NCI-H2171 treated with DMSO at 0.1 percent for 48 hours (cell line): ENCODE data around the gene KLHL40.

Experiments used
- DNase-seq: peaks from one replicate; lab custom pipeline; 2025; lab: John Stamatoyannopoulos, UW

The KLHL40 gene, protein sequence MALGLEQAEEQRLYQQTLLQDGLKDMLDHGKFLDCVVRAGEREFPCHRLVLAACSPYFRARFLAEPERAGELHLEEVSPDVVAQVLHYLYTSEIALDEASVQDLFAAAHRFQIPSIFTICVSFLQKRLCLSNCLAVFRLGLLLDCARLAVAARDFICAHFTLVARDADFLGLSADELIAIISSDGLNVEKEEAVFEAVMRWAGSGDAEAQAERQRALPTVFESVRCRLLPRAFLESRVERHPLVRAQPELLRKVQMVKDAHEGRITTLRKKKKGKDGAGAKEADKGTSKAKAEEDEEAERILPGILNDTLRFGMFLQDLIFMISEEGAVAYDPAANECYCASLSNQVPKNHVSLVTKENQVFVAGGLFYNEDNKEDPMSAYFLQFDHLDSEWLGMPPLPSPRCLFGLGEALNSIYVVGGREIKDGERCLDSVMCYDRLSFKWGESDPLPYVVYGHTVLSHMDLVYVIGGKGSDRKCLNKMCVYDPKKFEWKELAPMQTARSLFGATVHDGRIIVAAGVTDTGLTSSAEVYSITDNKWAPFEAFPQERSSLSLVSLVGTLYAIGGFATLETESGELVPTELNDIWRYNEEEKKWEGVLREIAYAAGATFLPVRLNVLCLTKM

GRCh38 chr3:42685363-42685881 is at the start of gene KLHL40:
Gene KLHL40 (plus strand): TSS chr3:42685537. CDS start chr3:42685619, 82 bp downstream.
- DNase-seq, result no peak

GRCh38 chr3:42637001-42637400 is 48.3 kb upstream of the KLHL40 start:
- DNase-seq, result no peak

GRCh38 chr3:42638339-42638842 is 46.9 kb upstream of the KLHL40 start:
- DNase-seq, result no peak

GRCh38 chr3:42639192-42639591 is 46.1 kb upstream of the KLHL40 start:
- DNase-seq, result no peak

DNA sequence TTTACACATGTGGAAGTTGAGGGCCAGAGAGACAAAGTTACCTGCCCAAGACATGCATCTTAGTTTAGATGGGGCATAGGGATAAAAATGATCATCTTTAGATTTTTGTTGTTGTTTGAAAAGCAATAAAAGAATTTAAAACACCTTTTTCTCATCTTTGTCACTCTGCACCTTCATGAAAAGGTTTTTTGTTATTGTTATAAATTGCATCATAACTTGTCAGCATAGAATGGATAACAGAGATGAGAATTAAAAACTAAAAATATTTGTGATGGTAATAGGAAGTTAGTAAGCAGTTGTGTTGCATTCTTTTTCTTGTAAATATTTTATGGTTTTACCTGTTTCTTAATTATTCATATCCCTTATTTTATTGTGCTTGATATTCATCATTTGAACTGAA is 45.2 kb upstream of the KLHL40 start:
- no peak for DNase-seq

- DNase-seq, result no peak
Measured at GRCh38 chr3:42640771-42641370, 44.5 kb upstream of the KLHL40 start.

DNA sequence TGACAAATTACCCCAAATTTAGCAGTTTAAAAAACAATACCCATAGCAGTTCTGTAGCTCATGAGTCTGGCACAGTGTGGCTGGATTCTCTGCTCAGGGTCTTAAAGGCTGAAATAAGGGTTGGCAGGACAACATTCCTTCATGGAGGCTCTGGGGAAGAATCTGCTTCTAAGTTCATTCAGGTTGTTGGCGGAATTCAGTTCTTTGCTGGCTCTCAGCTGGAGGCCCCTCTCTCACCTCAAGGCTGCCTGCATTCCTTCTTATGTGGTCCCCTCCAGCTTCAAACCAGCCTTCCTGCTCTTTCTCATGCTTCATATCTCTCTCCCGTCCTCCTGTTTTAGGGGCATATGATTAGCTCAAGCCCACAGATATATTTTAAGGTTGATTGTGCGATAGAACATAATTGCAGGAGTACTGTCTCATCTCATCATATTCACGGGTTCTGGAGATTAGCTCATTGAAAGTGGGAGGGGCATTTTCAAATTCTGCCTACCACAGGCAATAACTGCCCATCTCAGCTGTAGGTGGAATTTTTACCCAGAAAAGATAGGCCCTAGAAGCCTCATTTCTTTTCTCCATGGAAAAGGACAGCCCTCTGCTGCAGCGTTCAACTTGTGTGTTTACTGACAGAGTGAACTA is 37.4 kb upstream of the KLHL40 start:
- no peak for DNase-seq

DNA sequence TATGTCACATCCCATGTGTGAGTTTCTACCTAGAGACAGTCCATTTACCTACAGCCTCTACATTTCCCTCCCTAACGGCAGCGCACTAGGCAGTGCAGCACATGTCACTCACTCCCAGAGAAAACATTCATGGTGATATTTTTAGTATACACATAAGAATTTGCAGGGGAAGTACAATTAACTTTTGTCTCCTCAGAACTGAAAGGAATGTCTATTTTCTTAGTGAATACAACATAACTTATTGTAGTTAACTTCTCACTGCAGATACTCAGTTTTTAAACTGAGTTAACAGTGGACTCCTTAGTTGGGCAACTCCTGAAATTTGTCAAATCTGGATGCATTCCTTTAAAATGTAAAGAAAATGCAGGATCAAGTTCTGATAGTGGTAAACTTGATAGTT is 36.3 kb upstream of the KLHL40 start:
- no peak for DNase-seq

DNA sequence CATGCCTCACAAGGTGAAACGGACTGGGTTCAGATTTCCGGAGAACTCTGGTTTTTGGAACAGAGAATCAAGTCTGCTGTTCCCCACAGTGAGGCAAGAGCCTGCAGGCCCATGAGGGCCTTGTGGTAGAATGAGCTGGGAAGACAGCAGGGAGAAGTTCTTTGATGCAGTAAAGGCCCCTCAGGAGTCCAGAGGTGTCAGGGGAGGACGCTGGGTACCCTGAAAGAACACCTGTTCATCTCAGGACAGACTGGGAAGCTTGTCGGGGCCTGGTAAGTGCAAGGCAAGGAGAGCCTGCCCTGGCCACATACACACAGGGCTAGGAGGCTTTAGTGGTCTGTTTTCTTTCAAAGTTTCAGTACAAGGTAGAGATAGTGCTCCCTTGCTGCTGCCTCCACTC is 35.6 kb upstream of the KLHL40 start:
- DNase-seq, result no peak

DNA sequence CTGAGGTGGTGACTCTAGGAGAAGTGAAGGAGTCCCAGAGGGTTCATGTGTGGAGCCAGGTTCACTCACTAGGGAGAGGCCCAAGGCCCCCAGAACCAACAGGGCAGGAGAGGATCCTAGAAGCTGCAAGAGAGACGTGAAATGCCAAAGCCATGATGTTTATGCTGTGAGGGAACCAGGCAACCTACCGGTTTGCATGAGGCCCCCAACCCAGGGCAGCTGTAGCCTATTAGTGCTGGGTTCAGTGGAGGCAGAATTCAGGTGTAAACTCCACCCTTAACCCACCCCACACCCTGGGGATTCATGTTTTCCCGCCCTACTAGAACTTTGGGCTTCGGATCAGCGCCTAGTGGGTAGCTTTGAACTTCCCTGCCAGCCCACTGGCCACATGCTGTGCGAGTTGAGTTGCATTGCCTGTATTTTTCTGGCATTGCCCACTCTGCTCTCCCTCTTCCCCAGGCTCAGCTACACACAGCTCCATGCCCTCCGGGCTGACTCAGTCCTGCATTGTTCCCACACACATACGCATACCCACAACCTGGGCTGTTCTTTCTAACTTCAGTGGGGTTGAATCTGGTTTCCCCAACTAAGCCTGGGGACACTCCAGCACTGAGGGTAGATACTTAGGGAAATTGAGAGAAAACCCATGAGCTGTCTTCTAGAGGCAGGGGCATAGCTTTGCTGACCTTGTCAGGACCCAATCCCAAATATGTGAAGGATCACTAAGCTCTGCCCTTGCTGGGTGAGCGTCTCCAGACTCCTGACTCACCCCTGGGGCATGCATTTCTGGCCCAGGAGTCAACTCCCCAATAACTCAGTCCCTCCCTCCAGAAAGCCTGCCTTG is 33.9 kb upstream of the KLHL40 start:
- DNase-seq, result no peak

- DNase-seq, result no peak
Measured at GRCh38 chr3:42652251-42652610, 33.1 kb upstream of the KLHL40 start.

DNA sequence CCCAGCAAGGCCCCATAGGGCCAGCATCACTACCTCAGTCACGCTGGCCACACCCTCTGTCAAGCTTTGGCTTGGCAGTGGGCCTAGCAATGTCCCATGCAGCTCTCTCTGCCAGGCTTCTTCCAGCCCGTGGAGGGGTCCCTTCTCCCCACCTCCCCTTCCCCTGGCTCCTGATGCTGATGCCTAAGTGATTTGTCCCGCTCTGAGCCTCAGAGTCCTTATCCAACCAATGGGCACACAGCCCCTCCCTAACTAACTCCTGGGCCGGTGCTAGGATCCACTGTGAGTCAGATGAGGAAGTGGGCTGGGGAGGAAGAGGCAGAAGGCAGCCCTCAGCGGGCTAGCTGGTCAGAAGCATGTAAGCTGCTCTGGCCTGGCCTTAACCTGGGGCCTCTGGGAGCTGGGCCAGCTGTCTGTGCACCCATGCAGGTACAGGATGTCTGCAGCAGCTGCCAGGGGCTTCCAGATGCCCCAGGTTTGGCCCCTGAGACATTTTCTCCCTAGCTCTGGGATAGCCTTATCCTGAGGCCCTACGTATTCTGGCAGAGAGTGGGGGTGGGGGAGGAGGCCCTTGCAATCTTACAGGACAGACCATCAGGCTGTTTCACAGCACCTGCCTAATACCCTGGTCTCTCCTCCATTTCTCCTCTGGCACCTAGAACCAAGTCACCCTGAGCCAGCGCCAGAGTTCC is 32.6 kb upstream of the KLHL40 start:
- DNase-seq, result peak; percentile 6

- no peak for DNase-seq
Measured at GRCh38 chr3:42653303-42653559, 32.1 kb upstream of the KLHL40 start.

DNA sequence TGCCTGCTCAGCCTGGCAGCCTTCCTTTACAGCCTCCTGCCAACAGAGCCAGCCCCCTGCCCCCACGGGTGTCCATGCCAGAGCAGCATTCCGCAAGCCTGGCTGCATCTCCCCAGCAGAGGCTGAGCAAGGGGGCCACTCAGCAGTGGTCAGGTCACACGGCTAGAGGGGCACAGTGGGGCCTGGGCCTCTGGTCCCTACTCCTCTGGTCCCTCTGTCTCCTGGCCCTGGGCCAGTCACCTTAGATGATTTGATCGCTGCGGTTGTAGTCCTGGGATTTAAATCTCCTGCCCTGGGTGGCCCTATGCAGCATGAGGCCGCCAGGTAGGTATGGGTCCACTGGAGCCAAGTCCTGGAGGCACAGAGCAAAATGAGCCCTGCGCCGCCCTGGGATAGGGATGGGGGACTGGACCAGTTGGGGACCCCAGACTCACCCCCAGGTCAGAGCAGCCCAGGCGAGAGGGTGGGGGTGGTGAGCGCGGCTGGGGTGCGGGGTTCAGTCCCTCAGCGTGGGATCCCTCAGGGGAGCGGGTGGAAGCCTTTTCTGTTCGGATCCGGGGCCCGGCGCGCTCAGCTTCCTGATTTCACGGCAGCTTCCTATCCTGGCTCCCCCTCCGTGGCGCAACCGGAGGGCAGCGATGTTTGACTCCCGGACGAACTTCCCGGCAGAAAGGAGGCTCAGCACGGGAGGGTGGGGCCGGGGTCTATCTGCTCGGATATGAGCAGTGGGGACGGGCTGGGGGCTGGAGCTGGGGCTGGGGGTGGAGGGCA is 31.6 kb upstream of the KLHL40 start, which contains the start of gene ZBTB47:
ZBTB47 (plus strand) TSS at position 138 of the 771 bp plus-strand sequence. CDS start 4,659 bp downstream, outside the sequence.
- no peak for DNase-seq

DNA sequence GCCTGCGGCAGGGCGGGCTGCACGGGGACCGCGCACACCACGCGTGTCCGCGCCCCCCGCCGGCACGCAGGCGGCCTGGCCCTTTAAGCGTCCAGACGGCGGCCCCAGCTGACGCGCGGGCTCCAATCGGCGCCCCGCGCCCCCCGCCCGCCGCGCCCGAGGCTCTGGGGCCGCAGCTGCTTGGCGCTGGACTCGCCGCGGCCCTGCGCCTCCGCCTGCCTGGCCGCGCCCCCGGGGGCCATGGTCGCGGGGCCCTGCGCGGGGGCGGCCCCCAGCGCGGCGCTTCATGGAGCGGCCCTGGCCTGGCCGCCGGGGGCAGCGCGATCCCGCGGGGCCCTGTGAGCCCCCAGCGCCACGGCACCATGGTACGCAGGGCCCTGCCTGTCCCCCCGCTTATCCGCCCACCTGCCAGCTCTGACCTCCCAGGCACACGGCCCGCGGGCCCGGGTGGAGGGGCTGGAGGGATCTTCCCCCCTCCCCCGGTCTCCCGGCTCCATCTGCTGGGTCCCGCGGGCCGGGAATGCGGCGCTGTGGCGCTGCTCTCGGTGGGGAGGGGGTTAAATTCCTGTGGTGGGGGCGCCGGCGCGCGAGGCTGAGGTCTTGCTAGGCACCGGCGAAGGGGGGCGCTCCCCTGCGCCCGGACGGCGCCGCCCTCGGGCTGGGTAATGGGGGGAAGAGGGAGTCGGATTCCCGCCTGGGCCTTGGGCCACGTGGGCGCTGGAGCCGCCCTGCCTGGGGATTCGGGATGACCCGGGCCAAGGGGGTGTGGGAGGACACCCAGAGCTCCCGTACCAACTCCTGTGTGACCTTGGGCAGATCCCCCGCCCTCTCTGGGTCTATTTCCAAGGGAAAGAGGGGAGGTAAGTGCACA is 30.8 kb upstream of the KLHL40 start:
- no peak for DNase-seq

DNA sequence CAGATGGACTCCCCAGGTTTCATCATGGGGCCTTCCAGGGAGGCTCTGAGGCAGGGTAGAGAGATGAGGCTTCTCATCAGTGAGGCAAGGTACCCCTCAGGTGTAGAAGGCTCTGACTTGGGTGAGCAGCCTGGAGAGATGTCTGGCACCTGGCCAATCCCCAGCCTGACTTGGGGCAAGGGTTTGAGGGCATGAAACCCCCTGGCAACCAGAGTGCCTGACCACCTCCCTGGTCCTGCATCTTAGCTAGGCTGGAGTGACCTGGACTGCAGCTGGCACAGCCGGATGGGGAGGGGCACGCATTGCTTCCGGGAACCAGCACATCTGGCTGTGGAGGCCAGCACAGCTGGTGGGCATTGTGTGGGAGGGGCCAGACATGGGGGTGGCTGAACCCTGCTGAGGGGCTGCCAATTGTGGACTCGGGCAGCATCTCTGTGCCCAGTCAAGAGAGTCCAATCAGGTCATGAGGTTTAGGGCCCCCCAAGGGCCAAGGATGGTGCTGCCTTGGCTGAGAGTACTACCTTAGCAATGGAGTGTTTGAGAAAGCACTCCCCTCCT is 29.9 kb upstream of the KLHL40 start:
- no peak for DNase-seq

GRCh38 chr3:42655980-42656679 is 29.2 kb upstream of the KLHL40 start:
- no peak for DNase-seq
